Stimulated activated CD8-positive, alpha-beta memory T cell treated with anti-CD3 and anti-CD28 coated beads, Interleukin-7, amount 100 ng/mL, for 48 hours (primary cell): Measurements from ENCODE around the gene TUBB2A.
"Not testable (repeated sequence)": the region's sequence is repeated elsewhere in the genome, so short reads cannot be mapped to it uniquely, and the experiment has no call there.

ENCODE experiments used
- DNase-seq, 2 donors: peaks; one replicate each; pipeline ENCODE4 v3.0.0-alpha.2; 2020; ENCODE audit warnings: low read depth in 1 of 2; ENCODE audit errors: extremely low read depth in 1 of 2

Gene TUBB2A

GRCh38 chr6:3157131-3157933 is at the start of gene TUBB2A:
Gene TUBB2A, minus strand, starts transcription at chr6:3157544. Its CDS starts 81 bp downstream, at chr6:3157463.
- DNase-seq: peak; percentile 58 to 64

- no peak for DNase-seq
These were observed 49.1 kb upstream of the TUBB2A start for GRCh38 chr6:3206339-3207015.

GRCh38 chr6:3205913-3206312 is 48.6 kb upstream of the TUBB2A start:
- DNase-seq: no peak

GRCh38 chr6:3204921-3205320 is 47.6 kb upstream of the TUBB2A start:
- DNase-seq: no peak

GRCh38 chr6:3202999-3203696 is 45.8 kb upstream of the TUBB2A start:
- no peak for DNase-seq

GRCh38 chr6:3201388-3201787 is 44.0 kb upstream of the TUBB2A start:
- DNase-seq: no peak

- DNase-seq: no peak
These were observed 43.3 kb upstream of the TUBB2A start for GRCh38 chr6:3200682-3201081.

GRCh38 chr6:3199382-3199781 is 42.0 kb upstream of the TUBB2A start:
- DNase-seq: no peak

- not testable (repeated sequence) for DNase-seq
These were observed 40.4 kb upstream of the TUBB2A start for GRCh38 chr6:3197734-3198133.

GRCh38 chr6:3196770-3197169 is 39.4 kb upstream of the TUBB2A start:
- no peak for DNase-seq

GRCh38 chr6:3195695-3196497 is 38.6 kb upstream of the TUBB2A start:
- DNase-seq: no peak

GRCh38 chr6:3195420-3195694 is 38.0 kb upstream of the TUBB2A start:
- DNase-seq: no peak

GRCh38 chr6:3194535-3195419 is 37.4 kb upstream of the TUBB2A start:
- no peak for DNase-seq

GRCh38 chr6:3193102-3193849 is 35.9 kb upstream of the TUBB2A start:
- DNase-seq: no peak

GRCh38 chr6:3190779-3191178 is 33.4 kb upstream of the TUBB2A start:
- DNase-seq: no peak

- DNase-seq: no peak
These were observed 32.7 kb upstream of the TUBB2A start for GRCh38 chr6:3190056-3190455.

GRCh38 chr6:3189192-3189591 is 31.8 kb upstream of the TUBB2A start:
- DNase-seq: not testable (repeated sequence)

GRCh38 chr6:3188262-3188661 is 30.9 kb upstream of the TUBB2A start:
- no peak for DNase-seq

- no peak for DNase-seq
These were observed 29.6 kb upstream of the TUBB2A start for GRCh38 chr6:3186974-3187382.
